ENCODE data around the gene ACSM2B. TPM values are rescaled to one million over a fixed set of nuclear protein-coding genes. Genes with fewer than 3 reads are reported as not detected.

Gene ACSM2B
- total RNA-seq, 1 donor from 2014 or later: not detected

GRCh38 chr16:20612551-20613480, 36.6 kb upstream of the ACSM2B start:
- Mint-ChIP-seq H3K9me3 (ENCODE audit: unreplicated experiment) (peaks cover 10% of the 10 kb centered on the region), H3K36me3 (ENCODE audit: unreplicated experiment) (no peaks in the 10 kb centered on the region), H3K27me3 (ENCODE audit: unreplicated experiment) (no peaks in the 10 kb centered on the region), H3K4me1 (ENCODE audit: unreplicated experiment) (no peaks in the 10 kb centered on the region), H3K4me3 (ENCODE audit: unreplicated experiment) (no peak overlapping the region), H3K27ac (ENCODE audit: unreplicated experiment) (no peak overlapping the region)
- DNase-seq (ENCODE audit: extremely low spot score, unreplicated experiment): peak; percentile 69
- no peak for TF ChIP-seq CTCF (IDR thresholded peaks at IDR 0.05)

GRCh38 chr16:20611975-20612481, 35.9 kb upstream of the ACSM2B start:
- Mint-ChIP-seq H3K36me3 (ENCODE audit: unreplicated experiment) (no peaks in the 10 kb centered on the region), H3K4me3 (ENCODE audit: unreplicated experiment) (no peak overlapping the region), H3K27me3 (ENCODE audit: unreplicated experiment) (no peaks in the 10 kb centered on the region), H3K9me3 (ENCODE audit: unreplicated experiment) (peaks cover 10% of the 10 kb centered on the region), H3K27ac (ENCODE audit: unreplicated experiment) (no peak overlapping the region), H3K4me1 (ENCODE audit: unreplicated experiment) (no peaks in the 10 kb centered on the region)
- no peak for TF ChIP-seq CTCF (IDR thresholded peaks at IDR 0.05)
- DNase-seq (ENCODE audit: extremely low spot score, unreplicated experiment): peak; percentile 79

- no peak overlapping the region for H3K27ac Mint-ChIP-seq (ENCODE audit: unreplicated experiment)
- DNase-seq (ENCODE audit: extremely low spot score, unreplicated experiment): peak; percentile 77
These were observed 35.3 kb upstream of the ACSM2B start for GRCh38 chr16:20611350-20611902.

GRCh38 chr16:20610892-20611349, 34.8 kb upstream of the ACSM2B start:
- no peak for TF ChIP-seq CTCF (IDR thresholded peaks at IDR 0.05)
- no peaks in the 10 kb centered on the region for H3K27me3 Mint-ChIP-seq (ENCODE audit: unreplicated experiment)
- H3K27ac Mint-ChIP-seq (ENCODE audit: unreplicated experiment): no peak overlapping the region
- H3K4me3 Mint-ChIP-seq (ENCODE audit: unreplicated experiment): no peak overlapping the region
- peaks cover 10% of the 10 kb centered on the region for H3K9me3 Mint-ChIP-seq (ENCODE audit: unreplicated experiment)
- no peak for DNase-seq (ENCODE audit: extremely low spot score, unreplicated experiment)
- no peaks in the 10 kb centered on the region for H3K36me3 Mint-ChIP-seq (ENCODE audit: unreplicated experiment)
- H3K4me1 Mint-ChIP-seq (ENCODE audit: unreplicated experiment): no peaks in the 10 kb centered on the region

More at GRCh38 chr16:20611350-20611902, 35.3 kb upstream of the ACSM2B start:
- Mint-ChIP-seq H3K4me3 (ENCODE audit: unreplicated experiment) (no peak overlapping the region), H3K36me3 (ENCODE audit: unreplicated experiment) (no peaks in the 10 kb centered on the region), H3K27me3 (ENCODE audit: unreplicated experiment) (no peaks in the 10 kb centered on the region), H3K4me1 (ENCODE audit: unreplicated experiment) (no peaks in the 10 kb centered on the region), H3K9me3 (ENCODE audit: unreplicated experiment) (peaks cover 10% of the 10 kb centered on the region)
- TF ChIP-seq CTCF (IDR thresholded peaks at IDR 0.05): no peak
